Smooth muscle cell (in vitro differentiated cells): Measurements from ENCODE around the gene PHACTR2. TPM values are rescaled to one million over a fixed set of nuclear protein-coding genes. Genes with fewer than 3 reads are reported as not detected.
"Not testable (repeated sequence)": the region's sequence is repeated elsewhere in the genome, so short reads cannot be mapped to it uniquely, and the experiment has no call there.

Experiments used
- DNase-seq: peaks from one replicate; lab custom pipeline; 2025; ENCODE audit not compliant: unreplicated experiment; lab: John Stamatoyannopoulos, UW
- H2AFZ ChIP-seq: fragments of 200-600 bp; sonication (generic); 2 replicates; pipeline ENCODE4 v1.6.0; 2016; ENCODE audit warnings: antibody characterized with exemption, low read depth, mild to moderate bottlenecking
- H3F3A ChIP-seq: fragments of 200-600 bp; sonication (generic); 2 replicates; pipeline ENCODE4 v1.6.0; 2017; ENCODE audit warnings: antibody characterized with exemption, low read depth
- H3K27ac ChIP-seq: fragments of 200-600 bp; sonication (generic); 2 replicates; pipeline ENCODE4 v1.5.1; 2016; ENCODE audit warnings: low read depth, mild to moderate bottlenecking
- H3K27me3 ChIP-seq: fragments of 200-600 bp; sonication (generic); 2 replicates; pipeline ENCODE4 v1.6.1; 2016; ENCODE audit warnings: low read depth, mild to moderate bottlenecking
- H3K36me3 ChIP-seq: fragments of 200-600 bp; sonication (generic); 2 replicates; pipeline ENCODE4 v1.5.1; 2016; ENCODE audit warnings: low read depth
- H3K4me1 ChIP-seq: fragments of 200-600 bp; sonication (generic); 2 replicates; pipeline ENCODE4 v1.5.1; 2016; ENCODE audit warnings: low read depth
- H3K4me2 ChIP-seq: fragments of 200-600 bp; sonication (generic); 2 replicates; pipeline ENCODE4 v1.6.0; 2016; ENCODE audit warnings: mild to moderate bottlenecking
- H3K4me3 ChIP-seq: fragments of 200-600 bp; sonication (generic); 2 replicates; pipeline ENCODE4 v1.5.1; 2016; ENCODE audit warnings: mild to moderate bottlenecking
- H3K79me2 ChIP-seq: fragments of 200-600 bp; sonication (generic); 2 replicates; pipeline ENCODE4 v1.6.0; 2016; ENCODE audit warnings: low read depth, mild to moderate bottlenecking
- H3K9ac ChIP-seq: fragments of 200-600 bp; sonication (generic); 2 replicates; pipeline ENCODE4 v1.6.0; 2016; ENCODE audit warnings: low read depth
- H3K9me3 ChIP-seq: fragments of 200-600 bp; sonication (generic); replicated peaks from 2 replicates; pipeline ENCODE4 v1.5.1; 2016; ENCODE audit warnings: low read depth
- H4K20me1 ChIP-seq: fragments of 200-600 bp; sonication (generic); 2 replicates; pipeline ENCODE4 v1.6.0; 2016; ENCODE audit warnings: low read depth
- CTCF ChIP-seq: fragments of 200-600 bp; sonication (generic); IDR thresholded peaks from 2 replicates; pipeline ENCODE4 v1.5.1; 2017; ENCODE audit warnings: borderline replicate concordance, mild to moderate bottlenecking, antibody characterized with exemption; ENCODE audit not compliant: insufficient read depth, poor library complexity, severe bottlenecking
- WGBS: methylation state at CpG from one replicate; pipeline ENCODE4 v1.1.7; 2016; ENCODE audit warnings: low lambda C conversion rate; 5-methylcytosine and 5-hydroxymethylcytosine counted together
- polyA plus RNA-seq: library from polyadenylated mRNA; unstranded; fragments of >200 nt; fragmentation: Nextera tagmentation; extraction: Ambion mirVana; gene quantifications from 2 replicates; pipeline ENCODE4 v1.2.1, GENCODE V29; 2016
- total RNA-seq: library from RNA; depleted of rRNA; stranded (reverse); fragments of >200 nt; gene quantifications from 2 replicates; pipeline ENCODE4 v1.2.3, GENCODE V29; 2014

Gene PHACTR2
- total and polyA plus RNA-seq, 2 experiments from 2014 or later, result 62.7 to 80.4 TPM

- no peaks in the 10 kb centered on the region for H4K20me1 ChIP-seq
- no peak for TF ChIP-seq CTCF
- no peak overlapping the region for H2AFZ ChIP-seq
- DNase-seq, result no peak
- H3K9ac ChIP-seq, result no peak overlapping the region
- 82% methylated on average over 6 of the region's 6 CpGs for WGBS
- no peaks in the 10 kb centered on the region for H3K4me1 ChIP-seq
- no peak overlapping the region for H3K27ac ChIP-seq
- no peaks in the 10 kb centered on the region for H3F3A ChIP-seq
- no peak overlapping the region for H3K4me3 ChIP-seq
- H3K4me2 ChIP-seq, result no peak overlapping the region
- H3K27me3 ChIP-seq, result no peaks in the 10 kb centered on the region
- H3K36me3 ChIP-seq, result no peaks in the 10 kb centered on the region
- no peaks in the 10 kb centered on the region for H3K9me3 ChIP-seq
- no peaks in the 10 kb centered on the region for H3K79me2 ChIP-seq
These were observed 30.0 kb upstream of the PHACTR2 start for GRCh38 chr6:143647732-143648131.

GRCh38 chr6:143649319-143649718 lies 28.4 kb upstream of the PHACTR2 start:
- not testable (repeated sequence) for H4K20me1 ChIP-seq, H3K79me2 ChIP-seq, H3K9ac ChIP-seq, H3F3A ChIP-seq, H3K4me3 ChIP-seq, H3K36me3 ChIP-seq, H2AFZ ChIP-seq, H3K4me2 ChIP-seq, H3K4me1 ChIP-seq, H3K9me3 ChIP-seq, H3K27me3 ChIP-seq, DNase-seq, H3K27ac ChIP-seq
- 94% methylated on average over 1 of the region's 1 CpG for WGBS

- WGBS, result 95% methylated on average over 4 of the region's 4 CpGs
- not testable (repeated sequence) for H3K27ac ChIP-seq, H3K9me3 ChIP-seq, H3K4me2 ChIP-seq, H3K4me3 ChIP-seq, H3F3A ChIP-seq, H2AFZ ChIP-seq, H3K36me3 ChIP-seq, H3K9ac ChIP-seq, H3K4me1 ChIP-seq, H4K20me1 ChIP-seq, H3K27me3 ChIP-seq, H3K79me2 ChIP-seq, DNase-seq
These were observed 26.4 kb upstream of the PHACTR2 start for GRCh38 chr6:143651328-143651727.

GRCh38 chr6:143652841-143653331 lies 24.9 kb upstream of the PHACTR2 start:
- Histone ChIP-seq H3K27ac (no peak overlapping the region), H3K4me3 (no peak overlapping the region), H3F3A (no peaks in the 10 kb centered on the region), H2AFZ (peak overlapping the region; percentile 2), H3K9me3 (no peaks in the 10 kb centered on the region), H3K4me2 (no peak overlapping the region), H3K36me3 (no peaks in the 10 kb centered on the region), H3K9ac (no peak overlapping the region), H3K27me3 (no peaks in the 10 kb centered on the region), H4K20me1 (no peaks in the 10 kb centered on the region), H3K4me1 (no peaks in the 10 kb centered on the region), H3K79me2 (no peaks in the 10 kb centered on the region)
- TF ChIP-seq CTCF, result no peak
- DNase-seq, result no peak
- 42% methylated on average over 6 of the region's 6 CpGs for WGBS

GRCh38 chr6:143655541-143655940 lies 22.2 kb upstream of the PHACTR2 start:
- WGBS, result 91% methylated on average over 5 of the region's 5 CpGs
- TF ChIP-seq CTCF, result no peak
- Histone ChIP-seq H3K9me3 (no peaks in the 10 kb centered on the region), H3K4me3 (no peak overlapping the region), H3K9ac (no peak overlapping the region), H3K27ac (no peak overlapping the region), H3K36me3 (no peaks in the 10 kb centered on the region), H2AFZ (no peak overlapping the region), H3K4me2 (no peak overlapping the region), H3K79me2 (no peaks in the 10 kb centered on the region), H3K4me1 (no peaks in the 10 kb centered on the region), H3K27me3 (no peaks in the 10 kb centered on the region), H4K20me1 (no peaks in the 10 kb centered on the region), H3F3A (no peaks in the 10 kb centered on the region)
- DNase-seq, result no peak
